Psoas muscle (tissue), 8 donors: Measurements from ENCODE around the gene SF3B3. TPM values are rescaled to one million over a fixed set of nuclear protein-coding genes. Genes with fewer than 3 reads are reported as not detected.

Experiments used
- ATAC-seq, 4 donors: fragments of 200-7000 bp; cut with Tn5 transposase; one replicate each; pipeline ENCODE4 v1.9.1; 2020; ENCODE audit warnings: moderate library complexity in 3 of 4, mild to moderate bottlenecking in 2 of 4
- DNase-seq, 2 donors: peaks; one replicate each; pipeline ENCODE4 v3.0.0-alpha.2; 2020
- H3K27ac ChIP-seq: fragments of 200-600 bp; one replicate; pipeline ENCODE4 v1.8.0; 2022
- H3K27me3 ChIP-seq, 3 donors: fragments of 200-600 bp in 1 of 3; one replicate each; pipeline versions ENCODE4 v1.6.1 to v1.8.0; 2013 to 2022; ENCODE audit warnings: low read length in 2 of 3, mild to moderate bottlenecking in 2 of 3, moderate library complexity in 1 of 3; ENCODE audit not compliant: insufficient read depth in 3 of 3
- H3K36me3 ChIP-seq, 2 donors: fragments of 200-600 bp in 1 of 2; one replicate each; pipeline versions ENCODE4 v1.6.1 to v1.8.0; 2013 to 2022; ENCODE audit warnings: low read depth in 1 of 2, mild to moderate bottlenecking in 1 of 2, moderate library complexity in 1 of 2; ENCODE audit not compliant: insufficient read depth in 1 of 2
- H3K4me1 ChIP-seq: fragments of 200-600 bp; one replicate; pipeline ENCODE4 v1.8.0; 2022
- H3K4me3 ChIP-seq: fragments of 200-600 bp; one replicate; pipeline ENCODE4 v1.8.0; 2022; ENCODE audit warnings: mild to moderate bottlenecking
- H3K9me3 ChIP-seq: fragments of 200-600 bp; one replicate; pipeline ENCODE4 v1.8.0; 2022
- WGBS, 3 donors: extraction: QIAGEN DNeasy Blood & Tissue Kit; methylation state at CpG; one replicate each; pipeline versions ENCODE4 v1.1.6 to v1.1.7; 2013; 5-methylcytosine and 5-hydroxymethylcytosine counted together
- intact Hi-C, 2 donors: fragments of 100-400 bp; cut with DNase I; formaldehyde crosslinking; loops; one replicate each; pipeline versions ENCODE4 v1.11.0 to v1.14.2; 2022
- polyA plus RNA-seq, 3 donors: library from polyadenylated mRNA; stranded (reverse); fragments of 200-250 nt; gene quantifications; one replicate each; pipeline ENCODE4 v1.2.3, GENCODE V29; 2013
- total RNA-seq, 4 donors: library from RNA; stranded (reverse); fragmentation: NEBNext Ultra II Directional in 2 of 4; extraction: Animal tissue kit (Norgen Biotek cat#: 25700) in 2 of 4; gene quantifications; one replicate each; pipeline versions ENCODE4 v1.2.1 to v1.2.4, GENCODE V29; 2021 to 2023
- TF ChIP-seq, protein P1 (sequence below): fragments of 200-600 bp; IDR thresholded peaks from one replicate; pipeline ENCODE4 v1.8.0; 2022; ENCODE audit warnings: antibody characterized with exemption
- donor health status: healthy with polysubstance abuse.
- donor health status: DM: no; HTN: no; CAD: no; lungs with moderate emphysema.
- donor health status: Bipolar disorder and iron deficiency.
- donor health status: healthy.
- donor health status: DM: yes; HTN: yes; CAD: no.
- donor health status: DM: no; HTN: no; CAD: no.
- donor health status: DM: no; HTN: no; CAD: no.
- donor health status: DM: yes; HTN: yes; CAD: no.

SF3B3 gene
- total and polyA plus RNA-seq, 7 donors = 50.0 to 178 (median 145) TPM

- 67 to 74% (median 73%) methylated on average over 1 of the region's 1 CpG for WGBS, 3 donors
- no peaks in the 10 kb centered on the region for H3K27me3 ChIP-seq
- H3K36me3 ChIP-seq = peaks cover 12 to 100% of the 10 kb centered on the region in 2 donors
- no peaks in the 10 kb centered on the region for H3K9me3 ChIP-seq
- H3K27ac ChIP-seq = no peak overlapping the region
- TF ChIP-seq, protein P1, sequence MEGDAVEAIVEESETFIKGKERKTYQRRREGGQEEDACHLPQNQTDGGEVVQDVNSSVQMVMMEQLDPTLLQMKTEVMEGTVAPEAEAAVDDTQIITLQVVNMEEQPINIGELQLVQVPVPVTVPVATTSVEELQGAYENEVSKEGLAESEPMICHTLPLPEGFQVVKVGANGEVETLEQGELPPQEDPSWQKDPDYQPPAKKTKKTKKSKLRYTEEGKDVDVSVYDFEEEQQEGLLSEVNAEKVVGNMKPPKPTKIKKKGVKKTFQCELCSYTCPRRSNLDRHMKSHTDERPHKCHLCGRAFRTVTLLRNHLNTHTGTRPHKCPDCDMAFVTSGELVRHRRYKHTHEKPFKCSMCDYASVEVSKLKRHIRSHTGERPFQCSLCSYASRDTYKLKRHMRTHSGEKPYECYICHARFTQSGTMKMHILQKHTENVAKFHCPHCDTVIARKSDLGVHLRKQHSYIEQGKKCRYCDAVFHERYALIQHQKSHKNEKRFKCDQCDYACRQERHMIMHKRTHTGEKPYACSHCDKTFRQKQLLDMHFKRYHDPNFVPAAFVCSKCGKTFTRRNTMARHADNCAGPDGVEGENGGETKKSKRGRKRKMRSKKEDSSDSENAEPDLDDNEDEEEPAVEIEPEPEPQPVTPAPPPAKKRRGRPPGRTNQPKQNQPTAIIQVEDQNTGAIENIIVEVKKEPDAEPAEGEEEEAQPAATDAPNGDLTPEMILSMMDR = no peak
- no peak overlapping the region for H3K4me3 ChIP-seq
- H3K4me1 ChIP-seq = no peaks in the 10 kb centered on the region
- DNase-seq (no peak), ATAC-seq (no peak)
- intact Hi-C loops = no loop called here
These were observed 20.9 kb downstream of the SF3B3 start for GRCh38 chr16:70544548-70544947.

- TF ChIP-seq, protein P1 = no peak
- Histone ChIP-seq H3K4me1 (no peaks in the 10 kb centered on the region), H3K27ac (no peak overlapping the region), H3K4me3 (no peak overlapping the region), H3K9me3 (no peaks in the 10 kb centered on the region), H3K36me3 (peaks cover 25 to 100% of the 10 kb centered on the region in 2 donors), H3K27me3 (no peaks in the 10 kb centered on the region)
- ATAC-seq (no peak), DNase-seq (no peak)
- intact Hi-C loops = no loop called here
- 72 to 80% (median 76%) methylated on average over 2 of the region's 2 CpGs for WGBS, 3 donors
These were observed 25.3 kb downstream of the SF3B3 start for GRCh38 chr16:70548936-70549335.

DNA sequence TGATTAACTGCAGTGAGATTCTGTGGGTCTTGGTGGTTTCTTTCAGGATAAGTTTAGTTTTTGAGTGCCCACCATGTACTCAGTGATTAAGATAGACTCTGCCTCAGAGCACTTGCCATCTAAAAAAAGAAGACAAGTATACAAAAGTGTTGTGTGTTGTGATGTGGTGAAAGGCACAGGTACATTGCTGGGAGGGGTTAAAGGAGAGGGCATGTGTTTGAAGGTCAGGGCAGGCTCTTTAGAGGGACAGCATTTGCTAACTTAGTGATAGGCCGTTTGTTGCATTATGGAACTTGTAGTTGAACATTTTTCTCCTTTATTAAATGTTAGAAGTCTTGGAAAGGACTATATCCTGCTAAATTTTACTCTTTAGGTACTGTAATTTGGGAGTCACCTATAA, 26.5 kb downstream of the SF3B3 start:
- no peak overlapping the region for H3K27ac ChIP-seq
- H3K9me3 ChIP-seq = no peaks in the 10 kb centered on the region
- no peaks in the 10 kb centered on the region for H3K4me1 ChIP-seq
- H3K27me3 ChIP-seq = no peaks in the 10 kb centered on the region
- ATAC-seq = peak in 1 of 4 donors; percentile 33
- TF ChIP-seq, protein P1 = no peak
- WGBS, 3 donors = 0 to 68% (median 0%) methylated on average over 1 of the region's 1 CpG
- no peak for DNase-seq
- H3K36me3 ChIP-seq = peaks cover 32 to 100% of the 10 kb centered on the region in 2 donors
- no peak overlapping the region for H3K4me3 ChIP-seq
- intact Hi-C loops = loop anchor here in 1 of 2 donors (10.0 kb wide), 1 partner anchor 195 kb away; no protein-coding TSS in a partner anchor

DNA sequence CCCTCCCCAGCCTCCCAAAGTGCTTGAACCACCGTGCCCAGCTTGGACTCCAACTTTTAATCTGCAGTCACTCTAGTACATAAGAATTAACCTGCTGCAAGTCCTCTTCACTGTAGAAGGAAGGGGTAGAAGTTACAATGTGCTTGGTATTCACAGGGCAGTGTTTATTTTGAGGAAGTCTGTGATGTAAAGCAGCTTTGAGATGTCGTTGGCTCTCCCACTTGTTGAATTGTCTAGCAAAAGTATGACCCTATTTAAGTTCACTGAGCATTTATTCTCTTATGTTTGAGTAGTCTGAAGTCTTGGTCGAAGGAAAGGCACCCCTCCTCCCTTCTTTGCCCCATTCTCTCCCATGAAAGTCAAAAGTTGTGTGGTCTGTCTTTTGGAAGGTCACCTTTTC, 28.2 kb downstream of the SF3B3 start:
- no peaks in the 10 kb centered on the region for H3K9me3 ChIP-seq
- intact Hi-C loops = loop anchor here in 1 of 2 donors (10.0 kb wide), 1 partner anchor 197 kb away; no protein-coding TSS in a partner anchor
- TF ChIP-seq, protein P1 = no peak
- peaks cover 43 to 100% of the 10 kb centered on the region in 2 donors for H3K36me3 ChIP-seq
- no peaks in the 10 kb centered on the region for H3K4me1 ChIP-seq
- no peak overlapping the region for H3K27ac ChIP-seq
- no peaks in the 10 kb centered on the region for H3K27me3 ChIP-seq
- WGBS, 3 donors = 85 to 92% (median 86%) methylated on average over 3 of the region's 3 CpGs
- DNase-seq = no peak
- H3K4me3 ChIP-seq = no peak overlapping the region
- no peak for ATAC-seq

DNA sequence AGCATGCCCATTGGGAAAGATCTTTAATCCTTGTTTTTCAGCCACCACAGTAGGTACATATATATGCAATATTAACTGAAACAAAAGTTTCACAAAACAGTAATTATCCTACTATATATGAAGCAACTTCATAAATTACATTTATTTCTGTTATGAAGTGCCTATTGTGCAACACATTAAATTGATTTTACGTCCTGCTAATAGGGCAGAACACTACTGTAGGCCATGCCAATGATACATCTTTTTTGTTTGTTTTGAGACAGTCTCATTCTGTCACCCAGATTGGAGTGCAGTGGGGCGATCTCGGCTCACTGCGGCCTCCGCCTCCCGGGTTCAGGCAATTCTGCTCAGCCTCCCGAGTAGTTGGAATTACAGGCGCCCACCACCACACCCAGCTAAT, 29.1 kb downstream of the SF3B3 start:
- Histone ChIP-seq H3K27ac (no peak overlapping the region), H3K4me3 (no peak overlapping the region), H3K27me3 (no peaks in the 10 kb centered on the region), H3K36me3 (peaks cover 49 to 100% of the 10 kb centered on the region in 2 donors), H3K4me1 (no peaks in the 10 kb centered on the region), H3K9me3 (no peaks in the 10 kb centered on the region)
- 92 to 96% (median 92%) methylated on average over 8 of the region's 8 CpGs for WGBS, 3 donors
- intact Hi-C loops = loop anchor here in 1 of 2 donors (10.0 kb wide), 1 partner anchor 198 kb away; no protein-coding TSS in a partner anchor
- TF ChIP-seq, protein P1 = no peak
- ATAC-seq = no peak
- DNase-seq = no peak
